ENCODE data around the gene FGFR2.

DNA sequence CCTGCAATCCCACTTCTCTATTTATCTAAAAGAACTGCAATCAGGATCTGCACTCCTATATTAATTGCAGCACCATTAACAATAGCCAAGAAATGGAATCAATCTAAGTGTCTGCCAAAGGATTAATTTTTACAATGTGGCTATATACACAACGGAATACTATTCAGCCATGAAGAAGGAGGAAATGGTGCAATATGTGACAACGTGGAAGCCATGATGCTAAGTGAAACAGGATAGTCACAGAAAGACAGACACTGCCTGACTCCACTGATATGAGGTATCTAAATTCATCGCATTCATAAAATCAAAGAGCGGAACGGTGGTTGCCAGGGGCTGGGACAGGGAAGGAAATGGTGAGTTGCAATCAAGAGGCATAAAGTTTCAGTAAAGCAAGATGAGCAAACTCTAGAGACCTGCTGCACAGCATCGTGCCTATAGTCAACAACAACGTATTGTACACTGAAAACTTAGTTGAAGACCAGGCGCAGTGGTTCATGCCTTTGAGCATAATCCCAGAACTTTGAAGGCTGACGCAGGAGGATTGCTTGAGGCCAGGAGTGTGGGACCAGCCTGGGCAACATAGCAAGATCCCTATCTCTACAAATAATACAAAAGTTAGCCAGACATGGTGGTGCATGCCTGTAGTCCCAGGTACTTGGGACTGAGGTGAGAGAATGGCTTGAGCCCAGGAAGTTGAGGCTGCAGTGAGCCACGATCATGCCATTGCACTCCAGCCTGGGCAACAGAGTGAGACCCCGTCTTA, 76.3 kb downstream of the FGFR2 start:
- TF ChIP-seq, protein P1, sequence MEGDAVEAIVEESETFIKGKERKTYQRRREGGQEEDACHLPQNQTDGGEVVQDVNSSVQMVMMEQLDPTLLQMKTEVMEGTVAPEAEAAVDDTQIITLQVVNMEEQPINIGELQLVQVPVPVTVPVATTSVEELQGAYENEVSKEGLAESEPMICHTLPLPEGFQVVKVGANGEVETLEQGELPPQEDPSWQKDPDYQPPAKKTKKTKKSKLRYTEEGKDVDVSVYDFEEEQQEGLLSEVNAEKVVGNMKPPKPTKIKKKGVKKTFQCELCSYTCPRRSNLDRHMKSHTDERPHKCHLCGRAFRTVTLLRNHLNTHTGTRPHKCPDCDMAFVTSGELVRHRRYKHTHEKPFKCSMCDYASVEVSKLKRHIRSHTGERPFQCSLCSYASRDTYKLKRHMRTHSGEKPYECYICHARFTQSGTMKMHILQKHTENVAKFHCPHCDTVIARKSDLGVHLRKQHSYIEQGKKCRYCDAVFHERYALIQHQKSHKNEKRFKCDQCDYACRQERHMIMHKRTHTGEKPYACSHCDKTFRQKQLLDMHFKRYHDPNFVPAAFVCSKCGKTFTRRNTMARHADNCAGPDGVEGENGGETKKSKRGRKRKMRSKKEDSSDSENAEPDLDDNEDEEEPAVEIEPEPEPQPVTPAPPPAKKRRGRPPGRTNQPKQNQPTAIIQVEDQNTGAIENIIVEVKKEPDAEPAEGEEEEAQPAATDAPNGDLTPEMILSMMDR (IDR thresholded peaks at IDR 0.05), result no peak
- TF ChIP-seq POLR2A (IDR thresholded peaks at IDR 0.05), result no peak

Data from tibial nerve (tissue), 3 donors.